Smooth muscle cell (in vitro differentiated cells): Measurements from ENCODE around the gene KIAA0319L. TPM values are rescaled to one million over a fixed set of nuclear protein-coding genes. Genes with fewer than 3 reads are reported as not detected.

ENCODE experiments used
- DNase-seq: peaks from one replicate; lab custom pipeline; 2025; ENCODE audit not compliant: unreplicated experiment; lab: John Stamatoyannopoulos, UW
- H2AFZ ChIP-seq: fragments of 200-600 bp; sonication (generic); 2 replicates; pipeline ENCODE4 v1.6.0; 2016; ENCODE audit warnings: antibody characterized with exemption, low read depth, mild to moderate bottlenecking
- H3F3A ChIP-seq: fragments of 200-600 bp; sonication (generic); 2 replicates; pipeline ENCODE4 v1.6.0; 2017; ENCODE audit warnings: antibody characterized with exemption, low read depth
- H3K27ac ChIP-seq: fragments of 200-600 bp; sonication (generic); 2 replicates; pipeline ENCODE4 v1.5.1; 2016; ENCODE audit warnings: low read depth, mild to moderate bottlenecking
- H3K27me3 ChIP-seq: fragments of 200-600 bp; sonication (generic); 2 replicates; pipeline ENCODE4 v1.6.1; 2016; ENCODE audit warnings: low read depth, mild to moderate bottlenecking
- H3K36me3 ChIP-seq: fragments of 200-600 bp; sonication (generic); 2 replicates; pipeline ENCODE4 v1.5.1; 2016; ENCODE audit warnings: low read depth
- H3K4me1 ChIP-seq: fragments of 200-600 bp; sonication (generic); 2 replicates; pipeline ENCODE4 v1.5.1; 2016; ENCODE audit warnings: low read depth
- H3K4me2 ChIP-seq: fragments of 200-600 bp; sonication (generic); 2 replicates; pipeline ENCODE4 v1.6.0; 2016; ENCODE audit warnings: mild to moderate bottlenecking
- H3K4me3 ChIP-seq: fragments of 200-600 bp; sonication (generic); 2 replicates; pipeline ENCODE4 v1.5.1; 2016; ENCODE audit warnings: mild to moderate bottlenecking
- H3K79me2 ChIP-seq: fragments of 200-600 bp; sonication (generic); 2 replicates; pipeline ENCODE4 v1.6.0; 2016; ENCODE audit warnings: low read depth, mild to moderate bottlenecking
- H3K9ac ChIP-seq: fragments of 200-600 bp; sonication (generic); 2 replicates; pipeline ENCODE4 v1.6.0; 2016; ENCODE audit warnings: low read depth
- H3K9me3 ChIP-seq: fragments of 200-600 bp; sonication (generic); replicated peaks from 2 replicates; pipeline ENCODE4 v1.5.1; 2016; ENCODE audit warnings: low read depth
- H4K20me1 ChIP-seq: fragments of 200-600 bp; sonication (generic); 2 replicates; pipeline ENCODE4 v1.6.0; 2016; ENCODE audit warnings: low read depth
- WGBS: methylation state at CpG from one replicate; pipeline ENCODE4 v1.1.7; 2016; ENCODE audit warnings: low lambda C conversion rate; 5-methylcytosine and 5-hydroxymethylcytosine counted together
- polyA plus RNA-seq: library from polyadenylated mRNA; unstranded; fragments of >200 nt; fragmentation: Nextera tagmentation; extraction: Ambion mirVana; gene quantifications from 2 replicates; pipeline ENCODE4 v1.2.1, GENCODE V29; 2016
- total RNA-seq: library from RNA; depleted of rRNA; stranded (reverse); fragments of >200 nt; gene quantifications from 2 replicates; pipeline ENCODE4 v1.2.3, GENCODE V29; 2014
- TF ChIP-seq, protein P1 (sequence below): fragments of 200-600 bp; sonication (generic); IDR thresholded peaks from 2 replicates; pipeline ENCODE4 v1.5.1; 2017; ENCODE audit warnings: borderline replicate concordance, mild to moderate bottlenecking, antibody characterized with exemption; ENCODE audit not compliant: insufficient read depth, poor library complexity, severe bottlenecking

The KIAA0319L gene
- total and polyA plus RNA-seq, 2 experiments from 2014 or later: 30.1 to 37.0 TPM

- no peak for DNase-seq
- Histone ChIP-seq H3K4me3 (no peak overlapping the region), H3K4me1 (no peaks in the 10 kb centered on the region), H3K27me3 (no peaks in the 10 kb centered on the region), H4K20me1 (peaks cover 14% of the 10 kb centered on the region), H3F3A (no peaks in the 10 kb centered on the region), H3K79me2 (no peaks in the 10 kb centered on the region), H3K9ac (no peak overlapping the region), H3K4me2 (no peak overlapping the region), H3K27ac (no peak overlapping the region), H3K36me3 (no peaks in the 10 kb centered on the region), H3K9me3 (no peaks in the 10 kb centered on the region), H2AFZ (no peak overlapping the region)
- TF ChIP-seq, protein P1, sequence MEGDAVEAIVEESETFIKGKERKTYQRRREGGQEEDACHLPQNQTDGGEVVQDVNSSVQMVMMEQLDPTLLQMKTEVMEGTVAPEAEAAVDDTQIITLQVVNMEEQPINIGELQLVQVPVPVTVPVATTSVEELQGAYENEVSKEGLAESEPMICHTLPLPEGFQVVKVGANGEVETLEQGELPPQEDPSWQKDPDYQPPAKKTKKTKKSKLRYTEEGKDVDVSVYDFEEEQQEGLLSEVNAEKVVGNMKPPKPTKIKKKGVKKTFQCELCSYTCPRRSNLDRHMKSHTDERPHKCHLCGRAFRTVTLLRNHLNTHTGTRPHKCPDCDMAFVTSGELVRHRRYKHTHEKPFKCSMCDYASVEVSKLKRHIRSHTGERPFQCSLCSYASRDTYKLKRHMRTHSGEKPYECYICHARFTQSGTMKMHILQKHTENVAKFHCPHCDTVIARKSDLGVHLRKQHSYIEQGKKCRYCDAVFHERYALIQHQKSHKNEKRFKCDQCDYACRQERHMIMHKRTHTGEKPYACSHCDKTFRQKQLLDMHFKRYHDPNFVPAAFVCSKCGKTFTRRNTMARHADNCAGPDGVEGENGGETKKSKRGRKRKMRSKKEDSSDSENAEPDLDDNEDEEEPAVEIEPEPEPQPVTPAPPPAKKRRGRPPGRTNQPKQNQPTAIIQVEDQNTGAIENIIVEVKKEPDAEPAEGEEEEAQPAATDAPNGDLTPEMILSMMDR: no peak
- 93% methylated on average over 25 of the region's 28 CpGs for WGBS
Measured at GRCh38 chr1:35564884-35565741, 7.9 kb upstream of the KIAA0319L start.

- peaks cover 19% of the 10 kb centered on the region for H4K20me1 ChIP-seq
- DNase-seq: no peak
- H3K9me3 ChIP-seq: no peaks in the 10 kb centered on the region
- no peak overlapping the region for H3K4me2 ChIP-seq
- no peak overlapping the region for H2AFZ ChIP-seq
- TF ChIP-seq, protein P1: peak; percentile 72
- no peaks in the 10 kb centered on the region for H3F3A ChIP-seq
- no peak overlapping the region for H3K27ac ChIP-seq
- no peak overlapping the region for H3K4me3 ChIP-seq
- H3K36me3 ChIP-seq: no peaks in the 10 kb centered on the region
- H3K27me3 ChIP-seq: no peaks in the 10 kb centered on the region
- H3K4me1 ChIP-seq: no peaks in the 10 kb centered on the region
- no peak overlapping the region for H3K9ac ChIP-seq
- WGBS: 78% methylated on average over 9 of the region's 9 CpGs
- H3K79me2 ChIP-seq: no peaks in the 10 kb centered on the region
Measured at GRCh38 chr1:35564037-35564883, 7.1 kb upstream of the KIAA0319L start.

- Histone ChIP-seq H3K4me1 (no peaks in the 10 kb centered on the region), H3K9ac (no peak overlapping the region), H2AFZ (no peak overlapping the region), H3K4me2 (no peak overlapping the region), H3K27me3 (no peaks in the 10 kb centered on the region), H3K27ac (no peak overlapping the region), H3K36me3 (no peaks in the 10 kb centered on the region), H3K79me2 (no peaks in the 10 kb centered on the region), H3K4me3 (no peak overlapping the region), H4K20me1 (peaks cover 28% of the 10 kb centered on the region), H3F3A (no peaks in the 10 kb centered on the region), H3K9me3 (no peaks in the 10 kb centered on the region)
- WGBS: 91% methylated on average over 12 of the region's 12 CpGs
- no peak for DNase-seq
- TF ChIP-seq, protein P1: no peak
Measured at GRCh38 chr1:35563166-35563565, 6.0 kb upstream of the KIAA0319L start.
